Left lung (tissue), 10 donors: Measurements from ENCODE around the gene PAK4. TPM values are rescaled to one million over a fixed set of nuclear protein-coding genes. Genes with fewer than 3 reads are reported as not detected.
A peak's percentile ranks its signal among the peaks of the same experiment; 100 is the strongest.

Experiments
- ATAC-seq: fragments of 200-7000 bp; cut with Tn5 transposase; one replicate; pipeline ENCODE4 v1.9.1; 2020; ENCODE audit warnings: moderate library complexity
- DNase-seq, 4 donors: peaks; one replicate each; pipeline ENCODE4 v3.0.0-alpha.2; 2013 to 2020
- H3K27ac ChIP-seq, 2 donors: fragments of 200-600 bp; sonication (generic) in 1 of 2; one replicate each; pipeline versions ENCODE4 v1.5.0 to v1.8.0; 2020 to 2021
- H3K27me3 ChIP-seq, 2 donors: fragments of 200-600 bp; sonication (generic) in 1 of 2; one replicate each; pipeline versions ENCODE4 v1.5.0 to v1.8.0; 2020 to 2021
- H3K36me3 ChIP-seq, 2 donors: fragments of 200-600 bp; sonication (generic) in 1 of 2; one replicate each; pipeline versions ENCODE4 v1.5.0 to v1.8.0; 2020 to 2021
- H3K4me1 ChIP-seq, 2 donors: fragments of 200-600 bp; one replicate each; pipeline ENCODE4 v1.8.0; 2021
- H3K4me3 ChIP-seq, 2 donors: fragments of 200-600 bp; sonication (generic) in 1 of 2; one replicate each; pipeline versions ENCODE4 v1.5.0 to v1.8.0; 2020 to 2021; ENCODE audit warnings: mild to moderate bottlenecking in 1 of 2
- H3K9me3 ChIP-seq, 2 donors: fragments of 200-600 bp; sonication (generic) in 1 of 2; one replicate each; pipeline versions ENCODE4 v1.5.0 to v1.8.0; 2020 to 2021
- intact Hi-C, 2 donors: fragments of 100-400 bp; cut with DNase I; formaldehyde crosslinking; loops; one replicate each; pipeline versions ENCODE4 v1.11.2 to v1.14.2; 2022
- polyA plus RNA-seq, 6 donors: library from polyadenylated mRNA; unstranded; fragments of 120-200 nt; gene quantifications; one replicate each; pipeline ENCODE4 v1.2.1, GENCODE V29; 2013; ENCODE audit not compliant: insufficient read length in 6 of 6
- total RNA-seq, 2 donors: library from RNA; stranded (reverse); fragmentation: NEBNext Ultra II Directional; extraction: Animal tissue kit (Norgen Biotek cat#: 25700); gene quantifications; one replicate each; pipeline ENCODE4 v1.2.1, GENCODE V29; 2021
- TF ChIP-seq, protein P1 (sequence below), 2 donors: fragments of 200-600 bp; sonication (generic) in 1 of 2; IDR thresholded peaks; one replicate each; pipeline versions ENCODE4 v1.5.0 to v1.8.0; 2021; ENCODE audit warnings: antibody characterized with exemption in 2 of 2
- donor health status: DM: no; HTN: yes; CAD: no.
- donor health status: DM: no; HTN: no; CAD: no.

Gene PAK4
- total and polyA plus RNA-seq, 8 donors = 40.9 to 62.3 (median 50.0) TPM

DNA sequence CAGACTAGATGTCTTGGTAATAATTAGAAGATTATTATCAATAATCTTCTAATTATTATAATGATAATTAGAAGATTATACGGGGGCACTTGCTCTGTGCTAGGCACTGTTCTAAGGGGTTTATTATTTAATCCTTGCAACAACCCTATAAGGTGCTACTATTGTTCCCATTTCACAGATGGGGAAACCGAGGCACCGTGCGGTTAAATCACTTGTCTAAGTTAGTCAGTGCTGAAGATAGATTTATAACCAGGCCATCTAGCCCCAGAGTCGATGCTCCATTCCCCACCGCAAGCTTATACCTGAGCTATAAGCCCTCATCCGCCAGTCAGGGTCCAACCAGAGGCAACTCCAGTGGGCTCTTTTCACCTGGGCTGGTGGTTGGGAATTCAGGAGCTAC, 43.4 kb upstream of the PAK4 start:
- DNase-seq (no peak), ATAC-seq (no peak)
- no peak overlapping the region for H3K4me3 ChIP-seq
- H3K27ac ChIP-seq = no peak overlapping the region
- no peaks in the 10 kb centered on the region for H3K36me3 ChIP-seq
- TF ChIP-seq, protein P1, sequence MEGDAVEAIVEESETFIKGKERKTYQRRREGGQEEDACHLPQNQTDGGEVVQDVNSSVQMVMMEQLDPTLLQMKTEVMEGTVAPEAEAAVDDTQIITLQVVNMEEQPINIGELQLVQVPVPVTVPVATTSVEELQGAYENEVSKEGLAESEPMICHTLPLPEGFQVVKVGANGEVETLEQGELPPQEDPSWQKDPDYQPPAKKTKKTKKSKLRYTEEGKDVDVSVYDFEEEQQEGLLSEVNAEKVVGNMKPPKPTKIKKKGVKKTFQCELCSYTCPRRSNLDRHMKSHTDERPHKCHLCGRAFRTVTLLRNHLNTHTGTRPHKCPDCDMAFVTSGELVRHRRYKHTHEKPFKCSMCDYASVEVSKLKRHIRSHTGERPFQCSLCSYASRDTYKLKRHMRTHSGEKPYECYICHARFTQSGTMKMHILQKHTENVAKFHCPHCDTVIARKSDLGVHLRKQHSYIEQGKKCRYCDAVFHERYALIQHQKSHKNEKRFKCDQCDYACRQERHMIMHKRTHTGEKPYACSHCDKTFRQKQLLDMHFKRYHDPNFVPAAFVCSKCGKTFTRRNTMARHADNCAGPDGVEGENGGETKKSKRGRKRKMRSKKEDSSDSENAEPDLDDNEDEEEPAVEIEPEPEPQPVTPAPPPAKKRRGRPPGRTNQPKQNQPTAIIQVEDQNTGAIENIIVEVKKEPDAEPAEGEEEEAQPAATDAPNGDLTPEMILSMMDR (IDR thresholded peaks at IDR 0.05) = no peak
- no peaks in the 10 kb centered on the region for H3K9me3 ChIP-seq
- peaks cover 7 to 13% of the 10 kb centered on the region in 2 donors for H3K4me1 ChIP-seq
- H3K27me3 ChIP-seq = peaks cover 44 to 86% of the 10 kb centered on the region in 2 donors
- intact Hi-C loops = no loop called here

DNA sequence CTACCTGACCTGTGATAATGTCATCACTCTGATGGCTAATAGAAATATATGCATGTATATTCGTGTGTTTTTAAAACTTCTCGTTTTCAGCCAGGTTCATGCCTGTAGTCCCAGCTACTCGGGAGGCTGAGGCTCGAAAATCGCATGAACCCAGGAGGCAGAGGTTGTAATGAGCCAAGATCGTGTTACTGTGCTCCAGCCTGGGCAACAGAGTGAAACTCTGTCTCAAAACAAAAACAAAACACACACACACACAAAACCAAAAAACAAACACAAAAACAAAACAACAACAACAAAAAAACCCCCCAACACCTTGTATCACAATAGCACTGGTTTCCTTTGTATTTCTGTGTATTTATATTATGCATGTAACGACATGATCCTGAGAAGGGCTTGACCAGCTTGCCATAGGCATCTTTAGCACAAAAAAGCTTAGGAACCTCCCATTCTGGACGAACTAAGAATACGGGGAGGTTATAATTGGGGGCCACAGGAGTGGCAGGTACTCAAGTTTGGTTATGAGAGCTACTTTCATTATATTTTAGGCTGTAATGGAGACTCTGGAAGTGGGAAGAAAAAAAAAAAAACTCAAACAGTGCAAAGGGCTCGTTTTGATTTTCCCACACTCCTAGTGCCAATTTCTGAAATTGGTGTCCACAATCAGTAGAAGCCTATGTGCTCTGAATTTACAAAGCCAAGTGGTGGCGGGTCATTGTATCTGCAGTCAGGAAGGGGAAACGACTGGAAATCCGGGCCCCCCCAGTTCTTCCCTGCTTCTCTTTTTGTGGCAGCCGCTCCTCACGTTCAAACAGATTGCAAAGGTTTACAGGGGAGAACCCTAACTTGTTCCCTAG, 42.6 kb upstream of the PAK4 start:
- no peak for ATAC-seq
- no peak overlapping the region for H3K4me3 ChIP-seq
- peaks cover 44 to 89% of the 10 kb centered on the region in 2 donors for H3K27me3 ChIP-seq

DNA sequence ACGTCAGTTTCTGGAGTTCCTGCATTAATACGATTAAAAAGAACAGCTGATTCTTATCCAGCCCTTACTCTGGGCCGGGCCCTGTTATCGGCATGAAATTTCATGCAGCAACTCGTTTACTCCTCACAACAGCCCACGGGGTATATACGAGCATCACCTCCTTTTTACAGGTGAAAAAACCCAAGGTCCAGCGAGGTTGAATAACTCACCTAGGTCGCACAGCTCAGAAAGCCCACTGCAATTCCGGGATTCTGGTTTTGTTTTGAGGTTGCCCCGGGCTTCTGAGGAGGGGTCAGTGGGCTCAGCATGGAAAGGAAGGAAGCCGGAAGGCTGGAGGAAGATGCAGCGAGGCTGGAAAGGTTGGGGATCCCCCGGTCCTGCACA, 42.0 kb upstream of the PAK4 start:
- no peak overlapping the region for H3K4me3 ChIP-seq
- DNase-seq (no peak), ATAC-seq (no peak)
- H3K27ac ChIP-seq = no peak overlapping the region
- H3K9me3 ChIP-seq = no peaks in the 10 kb centered on the region
- TF ChIP-seq, protein P1 (IDR thresholded peaks at IDR 0.05) = no peak
- intact Hi-C loops = no loop called here
- H3K36me3 ChIP-seq = no peaks in the 10 kb centered on the region
- H3K4me1 ChIP-seq = peaks cover 7 to 13% of the 10 kb centered on the region in 2 donors
- peaks cover 44 to 85% of the 10 kb centered on the region in 2 donors for H3K27me3 ChIP-seq

More for the DNA sequence above, 42.6 kb upstream of the PAK4 start:
- peak in 1 of 4 donors; percentile 10 for DNase-seq
- peaks cover 7 to 13% of the 10 kb centered on the region in 2 donors for H3K4me1 ChIP-seq
- no peaks in the 10 kb centered on the region for H3K36me3 ChIP-seq
- intact Hi-C loops = no loop called here
- no peak overlapping the region for H3K27ac ChIP-seq
- no peaks in the 10 kb centered on the region for H3K9me3 ChIP-seq
- TF ChIP-seq, protein P1 (IDR thresholded peaks at IDR 0.05) = no peak

DNA sequence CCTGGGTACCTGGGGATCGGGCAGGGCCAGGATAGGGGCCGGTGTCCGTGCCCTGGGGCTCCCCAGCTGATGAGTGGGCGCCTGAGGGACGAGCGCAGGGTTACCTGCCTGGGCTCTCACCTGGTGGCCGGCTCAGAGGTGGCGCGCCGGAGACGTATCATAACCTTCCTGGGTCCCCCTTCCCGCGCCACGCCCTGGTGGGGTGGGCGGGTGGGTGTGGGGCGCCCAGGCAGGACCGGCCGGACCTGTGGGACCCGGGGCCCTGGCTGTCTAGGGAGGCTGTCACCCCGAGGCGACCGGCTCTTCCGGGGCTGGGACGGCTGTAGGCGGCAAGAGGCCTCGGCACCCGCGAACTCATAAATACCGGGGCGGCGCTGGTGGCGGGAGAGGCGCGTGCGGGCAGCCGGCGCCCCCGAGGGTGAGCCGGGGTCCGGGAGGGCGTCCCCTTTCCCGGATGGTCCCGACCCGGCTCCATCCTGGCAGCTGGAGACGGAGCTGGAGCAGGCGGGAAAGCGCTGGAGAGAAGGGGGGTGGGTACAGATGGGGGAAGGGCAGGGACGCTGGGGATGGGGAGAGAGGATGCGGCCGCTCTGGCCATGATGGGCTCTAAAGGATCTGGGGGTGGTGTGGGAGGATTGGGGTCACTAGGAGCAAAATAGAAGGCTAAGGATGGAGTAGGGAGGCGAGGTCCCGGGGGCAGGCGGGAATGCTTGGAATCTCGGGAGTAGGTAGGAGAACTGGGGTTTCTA, 41.4 kb upstream of the PAK4 start, which contains the start of gene ACP7:
ACP7 (plus strand) TSS at position 386 of the 749 bp plus-strand sequence. CDS start 902 bp downstream, outside the sequence.
- no peaks in the 10 kb centered on the region for H3K36me3 ChIP-seq
- no peak within 1 kb of the TSS for H3K27ac ChIP-seq
- peaks cover 7 to 13% of the 10 kb centered on the region in 2 donors for H3K4me1 ChIP-seq
- H3K27me3 ChIP-seq = peaks cover 44 to 81% of the 10 kb centered on the region in 2 donors
- no peaks in the 10 kb centered on the region for H3K9me3 ChIP-seq
- H3K4me3 ChIP-seq = no peak within 1 kb of the TSS
- DNase-seq (peak in 1 of 4 donors; percentile 71), ATAC-seq (no peak)
- TF ChIP-seq, protein P1 (IDR thresholded peaks at IDR 0.05) = no peak
- intact Hi-C loops = no loop called here

DNA sequence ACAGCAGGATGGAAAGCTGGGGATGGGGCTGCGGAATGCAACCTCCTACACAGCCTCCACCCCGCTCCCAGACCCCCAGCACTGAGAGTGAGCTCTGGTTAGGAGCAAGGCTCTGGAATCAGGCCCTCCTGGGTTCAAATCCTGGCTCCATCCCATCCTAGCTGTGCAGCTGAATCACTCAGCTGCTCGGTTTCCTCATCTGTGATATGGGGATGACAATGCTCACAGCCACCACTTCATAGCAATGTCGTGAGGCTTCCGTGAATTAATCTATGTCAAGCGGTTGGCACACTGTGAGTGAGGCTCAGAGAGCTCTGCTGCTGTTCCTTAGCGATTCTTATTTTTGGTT, 40.9 kb upstream of the PAK4 start:
- H3K27me3 ChIP-seq = peaks cover 44 to 79% of the 10 kb centered on the region in 2 donors
- DNase-seq (no peak), ATAC-seq (no peak)
- H3K4me3 ChIP-seq = no peak overlapping the region
- no peaks in the 10 kb centered on the region for H3K36me3 ChIP-seq
- intact Hi-C loops = no loop called here
- no peaks in the 10 kb centered on the region for H3K9me3 ChIP-seq
- TF ChIP-seq, protein P1 (IDR thresholded peaks at IDR 0.05) = no peak
- H3K27ac ChIP-seq = no peak overlapping the region
- H3K4me1 ChIP-seq = peaks cover 7 to 13% of the 10 kb centered on the region in 2 donors
